HG03135 (cell line): ENCODE data around the gene MIP.
"Not testable (repeated sequence)": the region's sequence is repeated elsewhere in the genome, so short reads cannot be mapped to it uniquely, and the experiment has no call there.

ENCODE experiments used
- ATAC-seq: cut with Tn5 transposase; IDR thresholded peaks from one replicate; pipeline ENCODE4 v1.9.1; 2021; ENCODE audit warnings: mild to moderate bottlenecking, moderate library complexity; ENCODE audit not compliant: unreplicated experiment

Gene MIP

DNA sequence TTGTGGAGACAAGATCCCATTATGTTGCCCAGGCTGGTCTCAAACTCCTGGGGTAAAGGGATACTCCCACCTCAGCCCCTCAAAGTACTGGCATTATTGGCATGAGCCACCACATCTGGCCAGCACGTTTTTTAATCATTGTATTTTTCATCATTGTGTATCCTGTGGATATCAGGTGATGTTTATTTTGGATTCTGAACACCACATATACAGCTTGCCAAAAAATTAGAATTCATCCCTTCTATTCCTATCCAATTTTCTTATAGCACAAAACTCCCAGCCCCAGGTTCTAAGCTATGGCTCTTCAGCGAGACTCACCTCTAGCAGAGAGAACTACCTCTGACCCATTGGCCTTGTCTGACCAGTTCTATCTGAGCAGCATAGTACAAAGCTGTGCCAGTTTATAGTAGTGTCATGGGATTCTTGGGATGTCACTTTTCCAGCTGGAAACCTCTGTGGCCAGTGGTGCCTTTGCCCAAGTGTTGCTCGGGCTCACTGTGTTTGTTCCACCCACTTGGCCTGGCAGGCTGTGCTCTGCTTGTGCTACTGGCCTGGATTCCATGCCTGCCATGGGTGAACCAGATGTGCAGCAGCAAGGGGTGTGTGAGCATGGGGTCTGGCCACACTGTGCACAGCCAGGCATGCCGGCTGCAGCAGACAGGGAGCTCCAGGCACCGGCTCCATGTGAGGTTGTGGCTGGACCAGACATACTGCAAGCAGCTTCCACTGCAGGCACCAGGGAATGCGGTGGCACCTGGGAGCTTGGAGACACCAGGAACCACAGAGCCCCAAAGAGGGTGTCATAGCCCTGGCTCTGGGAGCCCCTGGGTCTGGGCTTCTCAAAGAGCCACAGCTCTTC lies 42.4 kb downstream of the MIP start:
- ATAC-seq: no peak

DNA sequence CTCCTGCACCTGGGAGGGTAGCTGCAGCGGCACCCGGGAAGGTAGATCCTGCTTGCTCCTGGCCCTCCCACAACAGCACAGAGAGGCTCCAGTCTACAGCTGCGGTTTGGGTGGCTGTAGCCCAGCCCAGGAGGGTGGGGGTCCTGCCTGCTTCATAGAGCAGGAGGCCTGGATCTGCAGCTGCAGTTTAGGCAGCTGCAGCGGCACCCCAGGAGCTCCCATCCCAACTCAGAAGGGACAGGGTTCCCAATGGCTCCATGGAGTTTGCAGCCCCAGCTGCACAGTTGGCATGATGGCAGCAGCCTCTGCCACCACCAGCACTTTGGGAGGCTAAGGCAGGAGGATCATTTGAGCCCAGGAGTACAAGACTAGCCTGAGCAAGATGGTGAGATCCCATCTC lies 43.7 kb downstream of the MIP start:
- ATAC-seq: no peak

DNA sequence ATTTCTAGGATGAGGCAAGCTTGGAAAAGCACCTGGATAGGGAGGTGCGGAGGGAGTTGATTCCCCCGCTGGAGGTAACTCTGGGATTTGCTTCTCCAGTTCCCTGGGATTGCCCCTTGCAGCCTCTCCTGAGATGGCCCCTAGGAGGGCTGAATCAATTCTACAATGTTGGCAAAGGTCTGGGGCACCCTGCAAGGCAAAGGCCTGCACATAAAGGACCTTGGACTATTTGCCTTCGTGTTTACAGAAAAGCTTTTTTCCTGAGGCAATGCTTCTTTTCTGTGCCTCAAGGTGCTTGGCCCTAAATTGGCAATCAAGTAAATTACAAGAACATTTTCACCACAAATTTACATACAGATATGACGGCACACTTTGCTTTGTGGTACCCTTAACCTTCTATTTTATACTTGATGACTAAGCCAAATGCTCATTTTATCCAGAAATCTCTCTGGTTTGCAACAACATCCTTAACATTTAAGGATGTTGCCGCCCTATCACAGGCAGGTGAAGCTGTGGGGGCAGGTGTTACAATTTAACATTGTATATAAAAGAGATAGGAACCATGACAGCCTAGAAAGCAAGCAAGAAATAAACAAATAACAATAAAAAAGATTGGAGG lies 45.5 kb downstream of the MIP start:
- ATAC-seq: no peak

DNA sequence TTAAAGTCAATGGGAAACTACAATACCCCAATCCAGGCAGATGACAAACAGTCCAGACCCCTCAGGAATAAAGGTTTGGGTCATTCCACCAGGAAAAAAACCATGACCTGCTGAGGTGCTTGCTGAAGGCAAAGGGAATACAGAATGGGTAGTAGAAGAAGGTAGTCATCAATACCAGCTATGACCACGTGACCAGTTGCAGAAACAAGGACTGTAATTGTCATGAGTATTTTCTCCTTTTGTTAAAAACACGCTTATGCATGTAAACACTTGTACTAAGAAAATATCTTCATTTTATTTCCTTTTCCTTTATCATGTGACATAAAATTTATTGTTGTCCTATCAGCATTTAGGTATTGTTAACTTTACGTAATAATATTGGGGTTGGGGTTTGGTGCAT lies 50.2 kb downstream of the MIP start:
- ATAC-seq: not testable (repeated sequence)

DNA sequence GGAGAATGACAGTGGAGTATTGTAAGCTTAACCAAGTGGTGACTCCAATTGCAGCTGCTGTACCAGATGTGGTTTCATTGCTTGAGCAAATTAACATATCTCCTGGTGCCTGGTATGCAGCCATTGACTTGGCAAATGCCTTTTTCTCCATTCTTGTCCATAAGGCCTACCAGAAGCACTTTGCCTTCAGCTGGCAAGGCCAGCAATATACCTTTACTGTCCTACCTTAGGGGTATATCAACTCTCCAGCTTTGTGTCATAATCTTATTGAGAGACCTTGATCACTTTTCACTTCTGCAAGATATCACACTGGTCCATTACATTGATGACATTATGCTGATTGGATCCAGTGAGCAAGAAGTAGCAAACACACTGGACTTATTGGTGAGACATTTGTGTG lies 52.8 kb downstream of the MIP start:
- ATAC-seq: not testable (repeated sequence)

DNA sequence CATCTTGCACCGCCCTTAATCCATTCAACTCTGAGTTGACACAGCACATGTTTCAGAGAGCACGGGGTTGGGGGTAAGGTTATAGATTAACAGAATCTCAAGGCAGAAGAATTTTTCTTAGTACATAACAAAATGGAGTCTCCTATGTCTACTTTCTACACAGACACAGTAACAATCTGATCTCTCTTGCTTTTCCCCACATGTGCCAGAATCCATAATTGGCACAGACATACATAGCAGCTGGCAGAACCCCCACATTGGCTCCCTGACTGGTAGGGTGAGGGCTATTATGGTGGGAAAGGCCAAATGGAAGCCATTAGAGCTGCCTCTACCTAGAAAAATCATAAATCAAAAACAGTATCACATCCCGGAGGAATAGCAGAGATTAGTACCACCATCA lies 53.3 kb downstream of the MIP start:
- ATAC-seq: not testable (repeated sequence)
